GM10248 (cell line): ENCODE measurements around the gene POU6F1.

Experiments used
- CTCF ChIA-PET: fragments of 300-600 bp; sonication (Branson Sonifier 250); formaldehyde crosslinking; extraction: SDS; loops from one replicate; lab custom pipeline; 2021; ENCODE audit warnings: antibody characterized with exemption; lab: Yijun Ruan, JAX
- POLR2A ChIA-PET: fragments of 350-650 bp; sonication (Branson Sonifier 250); formaldehyde crosslinking; extraction: SDS; loops from one replicate; lab custom pipeline; 2020; ENCODE audit warnings: antibody characterized with exemption; lab: Yijun Ruan, JAX
- DNase-seq: peaks from one replicate; pipeline ENCODE4 v3.0.0; 2012; ENCODE audit errors: extremely low spot score
- CTCF ChIP-seq: IDR thresholded peaks from 2 replicates; pipeline ENCODE4 v1.5.1; 2012; ENCODE audit warnings: mild to moderate bottlenecking, low read depth; ENCODE audit errors: extremely low read depth, missing control alignments, control extremely low read depth

POU6F1 gene

GRCh38 chr12:51244269-51244668 is 26.4 kb upstream of the POU6F1 start:
- ChIA-PET POLR2A (interaction anchor here (0.7 to 1.4 kb wide), 4 partner anchors 8 to 218 kb away, joined by 3 to 10 read pairs (median 6); partner anchors contain the start of gene POU6F1), CTCF (interaction anchor here (0.7 to 1.8 kb wide), 6 partner anchors 8 to 97 kb away, joined by 3 to 10 read pairs (median 4); no protein-coding TSS in a partner anchor)
- TF ChIP-seq CTCF = no peak
- DNase-seq = no peak

- TF ChIP-seq CTCF = no peak
- ChIA-PET POLR2A (interaction anchor here (0.6 kb wide), 1 partner anchor 31 kb away, joined by 3 read pairs; no protein-coding TSS in a partner anchor), CTCF (interaction anchor here (0.7 to 3.1 kb wide), 3 partner anchors 10 to 98 kb away, joined by 3 to 15 read pairs (median 4); no protein-coding TSS in a partner anchor)
- DNase-seq = no peak
These were observed 25.0 kb upstream of the POU6F1 start for GRCh38 chr12:51242876-51243275.

- DNase-seq = no peak
- ChIA-PET POLR2A (interaction anchor here (0.6 kb wide), 1 partner anchor 196 kb away, joined by 9 read pairs; no protein-coding TSS in a partner anchor), CTCF (interaction anchor here (1.4 to 3.1 kb wide), 3 partner anchors 11 to 99 kb away, joined by 4 to 15 read pairs (median 7); no protein-coding TSS in a partner anchor)
- no peak for TF ChIP-seq CTCF
These were observed 24.3 kb upstream of the POU6F1 start for GRCh38 chr12:51242120-51242519.

GRCh38 chr12:51240971-51241370 is 23.1 kb upstream of the POU6F1 start:
- CTCF ChIA-PET = interaction anchor here (1.3 to 3.1 kb wide), 5 partner anchors 9 to 100 kb away, joined by 3 to 15 read pairs (median 7); no protein-coding TSS in a partner anchor
- no peak for DNase-seq
- POLR2A ChIA-PET = interaction anchor here (0.7 to 1.4 kb wide), 4 partner anchors 12 to 157 kb away, joined by 3 to 4 read pairs (median 4); partner anchors contain the start of gene CSRNP2
- TF ChIP-seq CTCF = no peak

- ChIA-PET POLR2A (interaction anchor here (0.6 to 1.8 kb wide), 9 partner anchors 8 to 314 kb away, joined by 3 to 8 read pairs (median 4); partner anchors contain the start of genes CSRNP2 and POU6F1), CTCF (interaction anchor here (0.8 to 1.5 kb wide), 9 partner anchors 9 to 192 kb away, joined by 3 to 6 read pairs (median 3); partner anchors contain the start of gene POU6F1)
- DNase-seq = peak; percentile 98
These were observed 20.9 kb upstream of the POU6F1 start, which contains the start of gene DAZAP2 for GRCh38 chr12:51238510-51239334. Gene DAZAP2, plus strand, starts transcription at chr12:51238826. Its CDS starts 82 bp downstream, at chr12:51238908.

More at GRCh38 chr12:51238510-51239334, 20.9 kb upstream of the POU6F1 start, which contains the start of gene DAZAP2:
- no peak for TF ChIP-seq CTCF
